ENCODE results near the gene SH3BGRL2. TPM values are rescaled to one million over a fixed set of nuclear protein-coding genes. Genes with fewer than 3 reads are reported as not detected.

Gene SH3BGRL2
- total RNA-seq, 1 experiment from 2014 or later: 5.2 TPM

DNA sequence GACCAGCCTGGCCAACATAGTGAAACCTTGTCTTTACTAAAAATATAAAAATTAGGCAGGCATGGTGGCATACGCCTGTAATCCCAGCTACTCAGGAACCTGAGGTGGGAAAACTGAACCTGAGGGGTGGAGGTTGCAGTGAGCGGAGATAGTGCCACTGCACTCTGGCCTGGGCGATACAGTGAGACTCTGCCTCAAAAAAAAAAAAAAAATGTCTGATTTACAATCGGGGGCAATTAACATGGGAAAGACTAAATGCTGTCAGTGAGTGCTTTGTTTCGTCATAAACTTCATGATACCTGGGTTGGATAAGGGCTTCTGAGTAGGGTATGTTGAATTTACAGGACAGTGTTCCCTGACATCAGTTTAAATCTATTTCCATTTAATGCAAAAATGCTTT lies 8.0 kb upstream of the SH3BGRL2 start:
- Histone ChIP-seq H3K4me2 (ENCODE audit: low read length) (no peak overlapping the region), H3K79me2 (ENCODE audit: insufficient read depth, low read length) (no peaks in the 10 kb centered on the region), H3K4me3 (replicated peaks in 1 of 2; ENCODE audit: low read depth in 1 of 2, low read length in 2 of 2) (no peak overlapping the region), H4K20me1 (ENCODE audit: insufficient read depth) (no peaks in the 10 kb centered on the region), H2AFZ (ENCODE audit: low read depth, low read length, poor library complexity, severe bottlenecking) (no peak overlapping the region), H3K27ac (ENCODE audit: low read depth, low read length) (no peak overlapping the region), H3K9me3 (ENCODE audit: control insufficient read depth in 1 of 2, insufficient read depth in 1 of 2, low read depth in 1 of 2, low read length in 2 of 2) (no peaks in the 10 kb centered on the region), H3K9ac (ENCODE audit: low read length) (no peak overlapping the region), H3K36me3 (ENCODE audit: control insufficient read depth in 1 of 2, insufficient read depth in 2 of 2, low read length in 2 of 2) (no peaks in the 10 kb centered on the region), H3K4me1 (ENCODE audit: control insufficient read depth in 1 of 2, insufficient read depth in 2 of 2, low read length in 2 of 2) (no peaks in the 10 kb centered on the region), H3K27me3 (ENCODE audit: insufficient read depth, low read length) (no peaks in the 10 kb centered on the region), H3K9me2 (ENCODE audit: insufficient read depth) (no peaks in the 10 kb centered on the region)
- no peak for DNase-seq (ENCODE audit: low read depth, low spot score)
- CTCF ChIA-PET: no interaction called here
- RAD21 ChIA-PET (ENCODE audit: low non-redundant PET in 1 of 2, low total read pairs in 2 of 2, uncharacterized antibody in 2 of 2, unreplicated experiment in 2 of 2): no interaction called here
- no peak for ATAC-seq
- TF ChIP-seq TCF7L2 (IDR thresholded peaks at IDR 0.05; ENCODE audit: borderline replicate concordance, extremely low read depth, insufficient read depth, insufficient read length): no peak
- TF ChIP-seq, protein P1, sequence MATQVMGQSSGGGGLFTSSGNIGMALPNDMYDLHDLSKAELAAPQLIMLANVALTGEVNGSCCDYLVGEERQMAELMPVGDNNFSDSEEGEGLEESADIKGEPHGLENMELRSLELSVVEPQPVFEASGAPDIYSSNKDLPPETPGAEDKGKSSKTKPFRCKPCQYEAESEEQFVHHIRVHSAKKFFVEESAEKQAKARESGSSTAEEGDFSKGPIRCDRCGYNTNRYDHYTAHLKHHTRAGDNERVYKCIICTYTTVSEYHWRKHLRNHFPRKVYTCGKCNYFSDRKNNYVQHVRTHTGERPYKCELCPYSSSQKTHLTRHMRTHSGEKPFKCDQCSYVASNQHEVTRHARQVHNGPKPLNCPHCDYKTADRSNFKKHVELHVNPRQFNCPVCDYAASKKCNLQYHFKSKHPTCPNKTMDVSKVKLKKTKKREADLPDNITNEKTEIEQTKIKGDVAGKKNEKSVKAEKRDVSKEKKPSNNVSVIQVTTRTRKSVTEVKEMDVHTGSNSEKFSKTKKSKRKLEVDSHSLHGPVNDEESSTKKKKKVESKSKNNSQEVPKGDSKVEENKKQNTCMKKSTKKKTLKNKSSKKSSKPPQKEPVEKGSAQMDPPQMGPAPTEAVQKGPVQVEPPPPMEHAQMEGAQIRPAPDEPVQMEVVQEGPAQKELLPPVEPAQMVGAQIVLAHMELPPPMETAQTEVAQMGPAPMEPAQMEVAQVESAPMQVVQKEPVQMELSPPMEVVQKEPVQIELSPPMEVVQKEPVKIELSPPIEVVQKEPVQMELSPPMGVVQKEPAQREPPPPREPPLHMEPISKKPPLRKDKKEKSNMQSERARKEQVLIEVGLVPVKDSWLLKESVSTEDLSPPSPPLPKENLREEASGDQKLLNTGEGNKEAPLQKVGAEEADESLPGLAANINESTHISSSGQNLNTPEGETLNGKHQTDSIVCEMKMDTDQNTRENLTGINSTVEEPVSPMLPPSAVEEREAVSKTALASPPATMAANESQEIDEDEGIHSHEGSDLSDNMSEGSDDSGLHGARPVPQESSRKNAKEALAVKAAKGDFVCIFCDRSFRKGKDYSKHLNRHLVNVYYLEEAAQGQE (IDR thresholded peaks at IDR 0.05; ENCODE audit: low read depth): no peak
- TF ChIP-seq ZNF274 (IDR thresholded peaks at IDR 0.05; ENCODE audit: low read depth, low read length): no peak
- TF ChIP-seq FOSL1 (IDR thresholded peaks at IDR 0.05; ENCODE audit: low read depth): no peak
- no peak for TF ChIP-seq CBX3 (IDR thresholded peaks at IDR 0.05; ENCODE audit: low read depth)
- TF ChIP-seq EZH2phosphoT487 (IDR thresholded peaks at IDR 0.05; ENCODE audit: borderline replicate concordance): no peak
- TF ChIP-seq YY1 (IDR thresholded peaks at IDR 0.05; ENCODE audit: extremely low read depth, insufficient replicate concordance, low read depth, low read length): no peak
- no peak for TF ChIP-seq EGR1 (IDR thresholded peaks at IDR 0.05; ENCODE audit: low read depth)
- no peak for TF ChIP-seq SP1 (IDR thresholded peaks at IDR 0.05; ENCODE audit: low read depth)
- TF ChIP-seq SRF (IDR thresholded peaks at IDR 0.05; ENCODE audit: low read depth): no peak
- no peak for TF ChIP-seq POLR2A (IDR thresholded peaks at IDR 0.05; ENCODE audit: borderline replicate concordance, extremely low read depth, insufficient read depth, insufficient read length)
- TF ChIP-seq, protein P2, sequence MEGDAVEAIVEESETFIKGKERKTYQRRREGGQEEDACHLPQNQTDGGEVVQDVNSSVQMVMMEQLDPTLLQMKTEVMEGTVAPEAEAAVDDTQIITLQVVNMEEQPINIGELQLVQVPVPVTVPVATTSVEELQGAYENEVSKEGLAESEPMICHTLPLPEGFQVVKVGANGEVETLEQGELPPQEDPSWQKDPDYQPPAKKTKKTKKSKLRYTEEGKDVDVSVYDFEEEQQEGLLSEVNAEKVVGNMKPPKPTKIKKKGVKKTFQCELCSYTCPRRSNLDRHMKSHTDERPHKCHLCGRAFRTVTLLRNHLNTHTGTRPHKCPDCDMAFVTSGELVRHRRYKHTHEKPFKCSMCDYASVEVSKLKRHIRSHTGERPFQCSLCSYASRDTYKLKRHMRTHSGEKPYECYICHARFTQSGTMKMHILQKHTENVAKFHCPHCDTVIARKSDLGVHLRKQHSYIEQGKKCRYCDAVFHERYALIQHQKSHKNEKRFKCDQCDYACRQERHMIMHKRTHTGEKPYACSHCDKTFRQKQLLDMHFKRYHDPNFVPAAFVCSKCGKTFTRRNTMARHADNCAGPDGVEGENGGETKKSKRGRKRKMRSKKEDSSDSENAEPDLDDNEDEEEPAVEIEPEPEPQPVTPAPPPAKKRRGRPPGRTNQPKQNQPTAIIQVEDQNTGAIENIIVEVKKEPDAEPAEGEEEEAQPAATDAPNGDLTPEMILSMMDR (IDR thresholded peaks at IDR 0.05 in 2 of 3, conservative IDR thresholded peaks at IDR 0.05 in 1 of 3; ENCODE audit: borderline replicate concordance in 1 of 3, insufficient read depth in 1 of 3, low read depth in 2 of 3, low read length in 2 of 3): no peak
- TF ChIP-seq JUND (IDR thresholded peaks at IDR 0.05): no peak
- no peak for TF ChIP-seq RAD21 (IDR thresholded peaks at IDR 0.05; ENCODE audit: low read depth)
- intact Hi-C loops (cut with micrococcal nuclease): no loop called here
- POLR2A ChIA-PET: interaction anchor here (1.0 kb wide), 1 partner anchor 11 kb away, joined by 3 read pairs; no protein-coding TSS in a partner anchor
- BruUV-seq (replicated peaks): no TSS peak

All from HCT116 (cell line).